Naive B cell (primary cell): Measurements from ENCODE around the gene PELI2. TPM values are rescaled to one million over a fixed set of nuclear protein-coding genes. Genes with fewer than 3 reads are reported as not detected.
A peak's percentile ranks its signal among the peaks of the same experiment; 100 is the strongest.

Source experiments
- ATAC-seq, 2 donors: fragments of 150-1000 bp; cut with Tn5 transposase; 2 replicates each; pipeline ENCODE4 v1.10.0; 2021; ENCODE audit warnings: low read depth in 2 of 2, mild to moderate bottlenecking in 2 of 2, moderate library complexity in 2 of 2
- DNase-seq: peaks from one replicate; pipeline ENCODE4 v3.0.0; 2022
- H3K27ac Mint-ChIP-seq, 6 donors: one replicate each; pipeline ENCODE4 v1.8.0; 2020 to 2022; ENCODE audit warnings: mild to moderate bottlenecking in 6 of 6, mixed read lengths in 6 of 6, moderate library complexity in 5 of 6, inconsistent platforms in 2 of 6
- H3K27me3 Mint-ChIP-seq, 3 donors: one replicate each; pipeline ENCODE4 v1.8.0; 2021 to 2022; ENCODE audit warnings: mixed read lengths in 3 of 3, mild to moderate bottlenecking in 1 of 3
- H3K36me3 Mint-ChIP-seq, 2 donors: one replicate each; pipeline ENCODE4 v1.8.0; 2020 to 2022; ENCODE audit warnings: mixed read lengths in 2 of 2, inconsistent platforms in 1 of 2, mild to moderate bottlenecking in 1 of 2
- H3K4me1 Mint-ChIP-seq, 3 donors: one replicate each; pipeline ENCODE4 v1.8.0; 2020 to 2022; ENCODE audit warnings: mixed read lengths in 3 of 3, inconsistent platforms in 1 of 3, mild to moderate bottlenecking in 1 of 3, moderate library complexity in 1 of 3
- H3K4me3 Mint-ChIP-seq, 8 donors: one replicate each; pipeline ENCODE4 v1.8.0; 2020 to 2022; ENCODE audit warnings: mild to moderate bottlenecking in 8 of 8, mixed read lengths in 8 of 8, moderate library complexity in 8 of 8, inconsistent platforms in 2 of 8
- H3K9me3 Mint-ChIP-seq, 7 donors: one replicate each; pipeline ENCODE4 v1.8.0; 2020 to 2022; ENCODE audit warnings: mixed read lengths in 7 of 7, mild to moderate bottlenecking in 5 of 7, inconsistent platforms in 2 of 7, moderate library complexity in 1 of 7
- polyA plus RNA-seq, 6 donors: library from polyadenylated mRNA; unstranded; fragments of 300-500 nt; fragmentation: Illumina TruSeq; gene quantifications; one replicate each; pipeline ENCODE4 v1.2.3, GENCODE V29; 2021; ENCODE audit warnings: low read depth in 6 of 6

Gene PELI2
- polyA plus RNA-seq, 6 donors from 2014 or later, result 1.5 to 6.0 (median 3.4) TPM

DNA sequence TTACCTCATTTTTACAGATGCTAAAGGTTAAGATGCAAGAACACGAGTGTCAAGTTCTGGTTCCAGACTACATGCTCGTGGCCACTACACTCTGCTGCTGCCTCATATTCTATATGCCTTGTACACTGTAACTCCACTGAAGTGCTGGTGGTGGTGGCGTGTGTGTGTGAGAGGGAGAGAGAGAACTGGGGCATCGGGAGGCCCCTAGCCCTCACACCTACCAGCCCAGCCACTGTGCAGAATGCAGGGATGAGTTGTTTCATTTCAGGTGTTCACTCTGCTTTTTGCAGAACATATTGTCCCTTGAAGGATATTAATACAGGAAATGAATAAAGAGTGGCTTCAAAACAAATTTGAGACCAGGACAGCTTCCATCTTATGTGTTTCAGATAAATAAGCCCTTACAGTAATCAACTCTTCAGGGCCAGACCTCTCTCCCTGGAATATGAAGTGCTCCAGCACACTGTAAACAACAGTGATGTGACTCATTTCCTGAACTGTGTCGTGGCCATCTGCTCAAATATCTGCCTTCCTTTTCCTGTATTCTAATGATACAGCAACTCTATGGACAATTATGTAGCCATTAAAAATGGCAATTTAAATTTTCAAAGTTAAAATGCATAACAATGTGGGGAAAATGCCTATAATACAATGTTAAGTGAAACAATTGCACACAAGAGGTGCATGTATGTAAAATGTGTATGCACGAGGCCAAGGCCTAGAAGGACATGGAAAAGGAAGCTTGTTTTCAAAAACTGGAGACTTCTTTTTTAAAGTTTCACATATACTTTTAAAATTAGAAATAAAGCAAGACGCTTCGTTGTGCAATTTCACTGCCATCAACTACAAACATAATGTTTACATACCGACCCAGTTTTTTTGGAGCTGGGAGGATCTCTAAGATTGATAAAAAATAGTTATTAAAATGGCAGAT, 215.4 kb downstream of the PELI2 start:
- Mint-ChIP-seq H3K27ac (no peak overlapping the region), H3K27me3 (no peaks in the 10 kb centered on the region), H3K36me3 (no peaks in the 10 kb centered on the region), H3K4me3 (no peak overlapping the region), H3K9me3 (no peaks in the 10 kb centered on the region), H3K4me1 (no peaks in the 10 kb centered on the region)
- DNase-seq (no peak), ATAC-seq (no peak)

DNA sequence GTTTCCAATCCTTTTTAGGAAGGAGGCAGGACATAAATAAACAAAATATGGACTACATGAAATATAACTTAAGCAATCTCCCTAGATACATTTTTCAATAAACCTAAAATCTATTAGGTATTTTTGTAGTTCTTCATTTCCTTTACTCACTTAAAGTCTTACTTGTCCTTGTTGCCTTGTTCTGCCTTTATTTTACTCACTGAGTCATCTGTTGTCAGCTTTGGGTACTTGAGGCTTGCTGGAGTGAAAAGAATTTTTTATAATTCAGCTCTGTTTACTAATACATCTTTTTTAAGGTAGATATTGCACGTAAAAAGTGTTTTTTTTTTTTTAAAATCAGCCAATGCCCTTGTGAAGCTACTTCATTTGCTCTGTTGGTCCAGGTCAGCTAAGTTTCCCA, 216.2 kb downstream of the PELI2 start:
- Mint-ChIP-seq H3K27ac (no peak overlapping the region), H3K27me3 (no peaks in the 10 kb centered on the region), H3K9me3 (no peaks in the 10 kb centered on the region), H3K4me1 (no peaks in the 10 kb centered on the region), H3K4me3 (no peak overlapping the region), H3K36me3 (no peaks in the 10 kb centered on the region)
- ATAC-seq (no peak), DNase-seq (no peak)

DNA sequence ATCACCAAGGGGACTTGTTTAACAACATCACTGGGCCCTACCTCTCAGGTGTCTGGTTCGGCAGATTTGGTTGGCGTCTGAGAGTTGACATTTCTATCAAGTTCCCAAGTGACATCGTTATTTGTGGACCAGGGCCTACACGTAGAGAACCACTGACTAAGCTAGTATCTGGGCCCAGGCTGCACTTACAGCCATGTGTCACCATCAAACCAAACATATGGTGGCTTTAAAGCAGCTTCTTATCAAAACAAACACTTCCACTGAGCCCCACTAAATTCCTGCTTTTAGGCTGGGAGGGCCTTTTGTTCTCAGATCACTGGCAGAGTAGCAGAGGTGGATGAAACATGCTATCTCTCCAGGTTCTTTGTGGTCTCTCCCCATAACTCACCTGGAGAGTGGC, 220.5 kb downstream of the PELI2 start:
- ATAC-seq (no peak), DNase-seq (no peak)
- no peaks in the 10 kb centered on the region for H3K9me3 Mint-ChIP-seq
- H3K36me3 Mint-ChIP-seq, result no peaks in the 10 kb centered on the region
- no peak overlapping the region for H3K4me3 Mint-ChIP-seq
- no peaks in the 10 kb centered on the region for H3K27me3 Mint-ChIP-seq
- peaks cover 0 to 29% (median 0%) of the 10 kb centered on the region in 3 donors for H3K4me1 Mint-ChIP-seq
- H3K27ac Mint-ChIP-seq, result no peak overlapping the region

DNA sequence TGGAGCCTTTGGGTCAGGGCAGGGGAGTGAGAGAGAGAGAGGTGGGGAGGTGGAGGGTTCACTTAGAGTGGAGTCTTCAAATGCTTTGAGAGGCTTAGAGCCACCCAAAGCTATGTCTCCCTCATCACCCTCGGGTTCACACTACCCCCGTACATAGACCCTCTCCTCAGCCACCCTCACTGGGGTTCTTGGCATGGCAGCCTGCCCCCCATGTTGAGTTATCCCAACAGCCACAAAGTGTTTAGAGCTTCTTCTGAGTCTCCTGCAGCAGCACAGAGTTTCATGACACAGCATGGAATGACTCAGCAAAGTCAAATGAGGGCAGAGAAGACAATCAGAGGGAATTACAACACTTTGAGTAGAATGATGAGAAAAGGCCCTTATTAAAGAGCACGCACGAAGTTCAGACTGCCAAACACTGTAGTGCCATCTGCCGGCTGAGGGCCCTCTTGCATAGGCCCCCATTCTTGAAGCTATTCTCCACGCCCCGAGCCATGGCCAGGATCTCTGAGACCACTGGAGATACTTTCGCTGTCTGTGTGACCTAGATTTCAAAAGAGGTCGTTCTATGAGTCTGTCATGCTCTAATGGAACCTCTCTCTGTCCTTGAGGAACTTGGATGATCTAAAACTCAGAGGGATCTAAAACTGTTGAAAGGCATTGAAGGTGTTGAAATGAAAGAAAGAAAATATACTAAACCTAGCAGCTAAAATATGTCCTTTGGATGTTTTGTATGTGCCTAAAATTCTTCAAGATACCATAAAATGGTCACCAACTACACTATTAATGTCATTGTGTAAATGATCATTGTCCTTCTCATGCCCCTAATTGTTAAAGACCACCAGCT, 221.9 kb downstream of the PELI2 start:
- H3K27ac Mint-ChIP-seq, result peak overlapping the region in 2 of 6 donors; percentile 7 to 63
- H3K36me3 Mint-ChIP-seq, result no peaks in the 10 kb centered on the region
- DNase-seq, result peak; percentile 33
- H3K4me3 Mint-ChIP-seq, result no peak overlapping the region
- H3K9me3 Mint-ChIP-seq, result no peaks in the 10 kb centered on the region
- H3K4me1 Mint-ChIP-seq, result peaks cover 0 to 29% (median 3%) of the 10 kb centered on the region in 3 donors
- ATAC-seq, result peak; percentile 58 to 63
- H3K27me3 Mint-ChIP-seq, result no peaks in the 10 kb centered on the region

DNA sequence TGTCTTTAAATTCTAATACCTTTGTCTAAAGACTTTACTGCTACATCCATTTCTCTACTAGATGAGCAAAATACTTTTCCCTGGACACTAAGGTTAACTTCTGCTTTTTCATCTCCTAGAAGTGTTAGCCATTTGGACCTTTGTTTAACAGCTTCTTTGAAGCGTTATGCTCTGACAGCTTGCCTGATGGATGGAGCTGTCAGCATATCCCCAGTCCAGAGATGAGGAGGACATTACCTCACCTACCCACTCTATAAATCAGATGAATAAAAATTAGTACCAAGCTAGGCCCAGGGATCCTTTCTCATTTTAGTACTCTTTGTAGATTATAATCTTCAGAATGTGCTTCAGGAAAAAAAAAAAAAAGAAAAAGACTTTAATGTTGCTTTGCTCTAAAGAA, 222.7 kb downstream of the PELI2 start:
- peak overlapping the region in 1 of 6 donors; percentile 86 for H3K27ac Mint-ChIP-seq

DNA sequence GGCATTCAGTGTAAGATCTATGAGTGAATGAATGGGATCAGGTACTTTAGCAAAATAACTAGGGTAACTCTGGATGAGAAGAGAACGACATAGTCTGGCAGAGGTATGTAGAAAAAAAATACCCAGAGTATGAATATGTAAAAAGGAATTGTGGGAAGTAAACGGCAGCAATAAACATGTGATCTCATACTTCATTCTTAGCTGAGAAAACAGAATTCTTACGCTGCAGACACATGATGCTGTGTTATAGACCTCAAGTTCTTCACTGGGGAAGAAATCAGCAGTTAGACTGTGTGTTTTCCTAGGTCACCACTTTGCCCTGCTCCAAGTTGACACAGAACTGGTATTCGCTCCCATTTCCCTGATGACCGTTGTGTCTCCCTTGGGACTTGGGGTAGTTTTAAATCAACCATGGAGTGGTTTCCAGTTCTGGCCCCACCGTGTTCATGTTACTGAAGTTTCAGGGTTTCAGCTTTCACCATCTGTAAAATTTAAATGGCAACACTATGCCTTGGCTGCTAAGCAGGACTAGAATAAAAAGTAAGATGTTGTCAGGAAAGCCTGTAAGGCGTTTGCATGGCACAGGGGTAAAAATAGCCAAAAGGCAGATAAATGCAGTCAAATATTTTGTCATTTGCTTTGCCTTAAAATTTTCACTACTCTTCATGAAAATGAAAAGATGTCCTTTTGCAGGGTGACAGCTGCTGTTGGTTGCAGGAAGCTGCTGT, 223.7 kb downstream of the PELI2 start:
- Mint-ChIP-seq H3K27me3 (no peaks in the 10 kb centered on the region), H3K4me3 (peak overlapping the region in 1 of 8 donors; percentile 45), H3K36me3 (no peaks in the 10 kb centered on the region), H3K4me1 (peaks cover 0 to 29% (median 4%) of the 10 kb centered on the region in 3 donors), H3K9me3 (no peaks in the 10 kb centered on the region), H3K27ac (peak overlapping the region in 3 of 6 donors; percentile 4 to 72 (median 37))
- ATAC-seq (no peak), DNase-seq (no peak)

More for the DNA sequence above, 222.7 kb downstream of the PELI2 start:
- no peak for ATAC-seq
- peaks cover 0 to 29% (median 4%) of the 10 kb centered on the region in 3 donors for H3K4me1 Mint-ChIP-seq
- DNase-seq, result no peak
- no peaks in the 10 kb centered on the region for H3K9me3 Mint-ChIP-seq
- peak overlapping the region in 2 of 8 donors; percentile 0 to 8 for H3K4me3 Mint-ChIP-seq
- H3K27me3 Mint-ChIP-seq, result no peaks in the 10 kb centered on the region
- H3K36me3 Mint-ChIP-seq, result no peaks in the 10 kb centered on the region

DNA sequence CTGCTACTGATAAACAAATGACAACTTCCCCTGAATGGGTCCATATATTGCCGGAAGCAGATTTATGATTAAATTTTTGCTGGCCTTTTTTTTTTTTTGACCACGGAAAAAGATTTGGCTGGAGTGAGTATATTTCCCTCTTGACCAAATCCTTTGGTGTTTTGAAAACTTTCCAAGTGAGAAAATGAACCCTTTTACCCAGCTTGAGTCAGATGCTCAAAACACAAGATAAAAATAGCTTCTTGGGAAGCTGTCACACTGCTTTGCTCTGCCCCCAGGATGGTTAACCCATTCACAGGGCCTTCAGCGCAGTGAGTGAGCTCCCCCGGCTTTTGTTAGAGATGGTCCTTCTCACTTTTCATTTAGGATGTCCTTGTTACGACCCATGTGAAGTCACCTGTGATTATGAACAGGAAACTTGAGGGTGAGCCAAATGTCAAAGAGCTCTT, 224.3 kb downstream of the PELI2 start:
- Mint-ChIP-seq H3K36me3 (no peaks in the 10 kb centered on the region), H3K4me1 (peaks cover 0 to 29% (median 4%) of the 10 kb centered on the region in 3 donors), H3K4me3 (peak overlapping the region in 1 of 8 donors; percentile 39), H3K9me3 (no peaks in the 10 kb centered on the region), H3K27ac (peak overlapping the region in 1 of 6 donors; percentile 72), H3K27me3 (no peaks in the 10 kb centered on the region)
- ATAC-seq (no peak), DNase-seq (no peak)

DNA sequence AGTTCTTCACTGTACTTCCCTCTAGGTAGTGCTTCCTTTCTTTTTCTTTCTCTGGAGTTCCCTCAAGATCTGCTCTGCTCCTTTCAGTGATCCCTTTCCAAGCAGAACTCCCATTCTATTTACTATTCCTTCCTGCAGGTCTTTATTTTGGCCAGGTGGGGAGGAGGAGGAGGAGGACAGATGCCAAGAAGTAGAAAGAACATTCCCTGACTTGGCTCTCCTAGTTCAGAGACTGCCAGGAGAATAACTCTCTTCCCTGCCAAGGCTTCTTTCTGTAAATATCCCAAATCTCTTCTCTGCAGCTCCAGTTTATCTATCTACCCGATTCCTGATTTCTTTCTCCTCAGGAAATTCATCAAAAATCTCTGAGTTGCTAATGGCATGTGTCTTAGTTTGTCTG, 231.7 kb downstream of the PELI2 start:
- peaks cover 0 to 20% (median 5%) of the 10 kb centered on the region in 7 donors for H3K9me3 Mint-ChIP-seq
- ATAC-seq, result no peak
- peaks cover 0 to 2% (median 0%) of the 10 kb centered on the region in 3 donors for H3K4me1 Mint-ChIP-seq
- H3K36me3 Mint-ChIP-seq, result peaks cover 19 to 20% of the 10 kb centered on the region in 2 donors
- peak overlapping the region in 1 of 6 donors; percentile 1 for H3K27ac Mint-ChIP-seq
- no peak for DNase-seq
- H3K4me3 Mint-ChIP-seq, result no peak overlapping the region
- H3K27me3 Mint-ChIP-seq, result no peaks in the 10 kb centered on the region
